Measurements from ENCODE around the gene PDZD8.

The PDZD8 gene, protein sequence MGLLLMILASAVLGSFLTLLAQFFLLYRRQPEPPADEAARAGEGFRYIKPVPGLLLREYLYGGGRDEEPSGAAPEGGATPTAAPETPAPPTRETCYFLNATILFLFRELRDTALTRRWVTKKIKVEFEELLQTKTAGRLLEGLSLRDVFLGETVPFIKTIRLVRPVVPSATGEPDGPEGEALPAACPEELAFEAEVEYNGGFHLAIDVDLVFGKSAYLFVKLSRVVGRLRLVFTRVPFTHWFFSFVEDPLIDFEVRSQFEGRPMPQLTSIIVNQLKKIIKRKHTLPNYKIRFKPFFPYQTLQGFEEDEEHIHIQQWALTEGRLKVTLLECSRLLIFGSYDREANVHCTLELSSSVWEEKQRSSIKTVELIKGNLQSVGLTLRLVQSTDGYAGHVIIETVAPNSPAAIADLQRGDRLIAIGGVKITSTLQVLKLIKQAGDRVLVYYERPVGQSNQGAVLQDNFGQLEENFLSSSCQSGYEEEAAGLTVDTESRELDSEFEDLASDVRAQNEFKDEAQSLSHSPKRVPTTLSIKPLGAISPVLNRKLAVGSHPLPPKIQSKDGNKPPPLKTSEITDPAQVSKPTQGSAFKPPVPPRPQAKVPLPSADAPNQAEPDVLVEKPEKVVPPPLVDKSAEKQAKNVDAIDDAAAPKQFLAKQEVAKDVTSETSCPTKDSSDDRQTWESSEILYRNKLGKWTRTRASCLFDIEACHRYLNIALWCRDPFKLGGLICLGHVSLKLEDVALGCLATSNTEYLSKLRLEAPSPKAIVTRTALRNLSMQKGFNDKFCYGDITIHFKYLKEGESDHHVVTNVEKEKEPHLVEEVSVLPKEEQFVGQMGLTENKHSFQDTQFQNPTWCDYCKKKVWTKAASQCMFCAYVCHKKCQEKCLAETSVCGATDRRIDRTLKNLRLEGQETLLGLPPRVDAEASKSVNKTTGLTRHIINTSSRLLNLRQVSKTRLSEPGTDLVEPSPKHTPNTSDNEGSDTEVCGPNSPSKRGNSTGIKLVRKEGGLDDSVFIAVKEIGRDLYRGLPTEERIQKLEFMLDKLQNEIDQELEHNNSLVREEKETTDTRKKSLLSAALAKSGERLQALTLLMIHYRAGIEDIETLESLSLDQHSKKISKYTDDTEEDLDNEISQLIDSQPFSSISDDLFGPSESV

DNA sequence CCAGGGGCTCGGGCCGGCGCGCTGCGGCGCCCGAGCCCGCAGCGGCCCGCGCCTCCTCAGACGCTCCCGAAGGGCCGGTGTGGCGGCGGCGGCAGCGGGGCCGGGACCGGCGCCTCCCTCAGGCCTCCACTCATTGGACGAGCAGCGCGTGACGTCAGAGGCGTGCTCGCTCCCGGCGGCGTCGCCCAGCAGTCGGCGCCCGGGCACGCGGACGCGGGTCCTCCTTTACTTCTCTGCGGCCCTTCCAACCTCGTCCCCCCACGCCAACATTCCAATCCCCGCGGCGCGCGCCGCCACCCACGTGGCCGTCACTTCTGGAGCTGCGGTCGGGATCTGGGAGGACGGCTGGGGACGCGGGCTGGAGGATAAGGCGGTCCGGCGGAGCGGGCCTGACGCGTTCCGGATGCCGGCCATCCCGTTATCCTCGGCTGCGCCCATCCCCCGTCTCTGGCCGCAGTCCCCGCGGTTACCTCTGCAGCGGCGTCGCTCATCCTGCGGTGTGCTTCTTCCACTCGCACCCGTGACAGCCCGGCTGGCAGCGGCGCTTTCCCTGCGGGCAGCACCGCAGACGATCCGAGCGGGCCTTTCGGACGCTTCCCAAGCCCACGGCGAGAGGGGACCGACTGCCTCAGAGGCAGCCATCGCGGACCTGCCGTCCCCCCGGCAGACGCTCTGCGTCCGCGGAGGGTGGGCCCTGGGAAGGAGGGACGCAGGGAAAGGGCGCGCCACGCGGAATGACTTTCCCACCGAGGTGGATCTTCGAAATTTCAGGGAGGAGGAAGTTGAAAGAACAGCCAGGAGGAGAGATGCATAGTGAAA lies at the start of gene PDZD8:
TSS of gene PDZD8 (minus strand) at position 81 of the 819 bp plus-strand sequence. CDS start 213 bp downstream, outside the sequence.
- DNase-seq = peak; percentile 98

DNA sequence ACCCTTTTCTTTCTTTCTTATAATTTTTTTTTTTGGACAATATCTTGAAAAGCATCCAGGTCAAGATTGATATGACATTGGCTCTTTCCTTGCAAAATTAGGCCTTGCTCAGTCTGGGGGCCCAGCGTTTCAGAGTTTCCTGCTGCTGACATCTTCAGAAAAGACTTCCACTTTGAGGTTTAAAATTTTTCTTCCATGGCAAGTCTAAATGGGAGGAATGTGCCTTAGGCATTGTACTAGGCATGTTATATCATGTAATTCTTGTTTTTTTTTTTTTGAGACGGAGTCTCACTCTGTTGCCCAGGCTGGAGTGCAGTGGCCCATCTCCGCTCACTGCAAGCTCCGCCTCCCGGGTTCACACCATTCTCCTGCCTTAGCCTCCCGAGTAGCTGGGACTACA lies 48.9 kb upstream of the PDZD8 start:
- DNase-seq = no peak

DNA sequence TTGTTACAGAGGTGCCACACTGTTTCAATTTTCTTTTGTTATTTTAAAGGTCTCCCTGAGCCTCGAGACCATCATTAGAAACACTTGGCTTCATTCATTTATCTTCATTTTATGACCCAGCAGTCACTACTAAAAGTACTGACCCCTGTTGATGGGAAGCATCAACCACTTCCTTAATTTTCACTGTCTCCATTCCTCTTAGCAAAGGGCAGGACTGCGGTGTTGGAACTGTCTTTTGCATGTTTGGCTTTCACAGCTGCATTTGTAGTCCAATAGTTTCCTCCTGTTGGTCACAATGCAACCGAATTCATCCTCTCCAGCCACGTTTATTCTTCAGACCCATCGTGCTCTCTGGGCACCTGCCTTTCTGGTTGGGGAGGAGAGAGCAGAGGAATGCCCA lies 46.7 kb upstream of the PDZD8 start:
- no peak for DNase-seq

DNA sequence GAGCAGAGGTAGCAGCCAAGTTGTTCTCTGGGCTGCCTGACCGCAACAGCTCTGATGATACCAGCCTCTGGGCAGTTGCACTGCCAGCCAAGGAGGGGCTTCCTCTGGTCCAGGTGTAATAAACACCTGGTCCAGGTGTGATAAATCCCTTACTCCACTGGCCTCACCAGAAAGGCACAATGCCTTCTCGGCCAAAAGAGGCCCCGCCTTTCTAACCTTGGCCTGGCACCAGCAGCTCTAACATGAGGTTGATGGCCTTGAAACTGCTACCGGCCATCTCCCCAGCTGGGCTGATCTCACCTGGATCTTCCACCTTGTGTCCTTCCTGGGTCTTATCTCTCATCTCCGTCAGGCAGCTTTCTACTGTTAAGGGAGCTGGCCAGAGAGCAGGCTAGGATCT lies 45.5 kb upstream of the PDZD8 start:
- no peak for DNase-seq

DNA sequence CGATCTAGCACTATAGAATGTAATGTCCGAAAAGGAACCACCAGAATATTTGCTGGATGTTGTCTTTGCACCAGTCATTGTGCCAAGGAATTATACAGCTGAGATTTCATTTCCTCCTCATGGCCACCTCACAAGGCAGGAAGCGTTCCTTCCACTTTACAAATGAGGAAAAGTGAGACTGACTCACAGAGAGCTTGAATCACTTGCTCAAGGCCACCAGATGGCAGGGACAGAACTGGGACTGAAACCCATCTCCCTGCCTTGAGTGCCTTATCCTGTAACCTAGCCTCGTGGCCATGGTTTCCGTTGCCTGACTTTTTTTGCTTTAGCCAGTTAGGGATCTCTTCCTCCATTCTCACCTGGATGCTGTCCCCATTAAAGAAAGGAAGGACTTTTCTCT lies 44.7 kb upstream of the PDZD8 start:
- DNase-seq = no peak

DNA sequence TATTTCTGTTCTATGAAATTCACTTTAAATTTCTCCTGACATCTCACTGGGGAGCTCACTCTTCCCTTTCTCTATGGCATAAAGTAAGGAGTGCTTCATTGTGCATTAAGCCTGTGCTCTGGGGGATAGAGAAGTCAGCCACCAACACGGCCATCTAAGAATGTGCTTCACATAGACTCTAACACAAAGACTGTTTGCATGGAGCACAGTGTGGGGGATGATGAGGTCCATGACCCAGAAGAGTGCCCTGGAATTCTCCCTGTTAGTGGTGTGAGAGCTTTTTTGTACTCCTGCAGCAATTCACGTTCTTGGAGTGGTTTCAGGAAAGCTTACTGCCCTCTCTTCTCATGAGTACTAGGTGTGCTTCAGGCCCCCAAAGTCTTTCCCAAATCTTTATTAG lies 43.9 kb upstream of the PDZD8 start:
- peak; percentile 54 for DNase-seq

DNA sequence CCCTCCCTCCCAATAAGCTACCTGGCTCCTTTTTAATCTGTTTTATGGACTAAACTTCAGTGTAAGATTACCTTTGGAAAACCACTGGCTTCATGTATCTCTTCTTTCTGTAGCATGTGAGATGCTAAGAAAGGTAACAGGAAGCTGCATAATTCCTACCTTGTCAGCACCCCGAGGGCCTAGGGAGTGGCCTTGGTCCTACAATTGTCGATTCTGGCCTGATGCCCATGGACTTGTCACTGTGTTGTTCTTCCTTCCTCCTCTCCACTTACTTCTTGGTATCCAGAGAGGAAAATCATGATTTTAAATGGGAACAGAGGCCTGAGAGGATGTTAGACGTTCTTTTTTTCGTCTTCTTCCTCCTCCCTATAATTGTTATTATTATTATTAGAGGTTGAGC lies 42.9 kb upstream of the PDZD8 start:
- no peak for DNase-seq

DNA sequence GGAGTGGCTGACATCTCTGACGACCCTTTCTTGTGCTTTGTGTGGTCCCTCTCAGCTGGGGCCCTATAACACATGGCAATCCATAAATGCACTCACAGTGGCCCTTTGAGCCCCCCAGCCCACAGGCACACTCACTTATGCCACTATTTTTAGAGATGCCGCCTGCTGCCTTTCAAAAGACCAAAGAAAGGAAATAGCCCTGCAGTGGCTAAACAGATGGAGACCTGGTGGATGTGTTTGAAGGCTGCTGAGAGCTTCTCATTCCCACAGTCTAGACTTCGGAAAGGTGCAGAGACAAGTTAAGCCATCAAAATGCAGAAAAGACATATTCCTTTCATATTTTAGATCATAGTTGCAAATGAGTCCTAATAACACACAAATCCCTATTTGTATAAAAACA lies 42.0 kb upstream of the PDZD8 start:
- DNase-seq = no peak

DNA sequence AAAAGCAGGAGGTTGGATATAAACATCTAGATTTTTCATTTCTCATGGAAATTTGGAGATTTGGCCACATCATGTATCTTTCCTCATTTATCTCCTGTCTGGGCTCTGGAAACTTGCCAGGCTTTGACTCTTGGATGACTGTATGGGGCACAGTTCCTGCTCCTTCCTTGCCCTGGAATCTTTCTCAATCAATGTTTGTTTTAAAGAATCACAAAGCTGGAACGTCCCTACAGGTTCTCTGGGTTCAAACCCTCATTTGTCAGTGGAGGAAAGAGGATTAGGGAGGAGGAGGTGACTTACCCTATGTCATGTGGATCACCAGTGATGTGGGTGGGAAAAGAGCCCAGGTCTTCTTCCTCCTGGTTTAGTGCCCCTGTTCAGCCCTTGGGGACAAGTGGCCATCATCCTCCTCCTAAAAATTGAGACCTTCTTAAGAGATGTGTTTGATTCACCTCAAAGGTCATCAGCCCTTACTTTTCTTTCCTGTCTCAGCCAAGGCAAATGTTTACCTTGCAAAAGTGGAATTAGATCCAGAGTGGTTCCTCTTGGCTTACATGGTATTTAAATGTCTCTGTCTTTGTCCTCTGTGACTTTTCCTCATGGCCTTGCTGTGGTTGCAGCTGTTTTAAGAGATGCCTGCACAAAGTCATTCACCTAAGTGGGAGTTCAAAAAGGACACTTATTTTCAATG lies 38.8 kb upstream of the PDZD8 start:
- no peak for DNase-seq

DNA sequence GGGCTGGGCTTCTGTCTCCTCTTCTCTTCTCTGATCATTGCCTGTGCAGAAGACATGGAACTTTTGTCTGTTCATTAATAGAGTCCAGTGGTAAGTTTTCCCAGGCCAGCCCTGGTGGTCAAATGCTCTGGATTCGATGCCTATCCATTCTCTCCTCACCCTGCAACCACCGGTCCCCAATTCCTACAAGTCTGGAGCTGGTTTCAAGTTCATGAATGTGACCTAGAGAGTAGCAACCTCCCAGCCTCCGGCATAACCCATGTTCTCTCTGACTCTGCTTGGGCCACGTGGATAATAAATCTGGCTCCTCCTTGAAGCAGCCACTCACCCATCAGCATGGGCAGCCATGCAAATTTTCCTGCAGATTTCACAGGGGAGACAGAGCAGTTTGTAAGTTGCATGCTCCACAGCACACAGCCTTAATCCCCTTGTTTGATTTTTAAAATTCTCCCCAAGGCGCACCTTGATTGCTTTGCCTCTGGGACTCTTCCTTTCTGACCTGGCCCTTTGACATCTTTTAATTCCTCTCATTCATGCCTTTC lies 37.3 kb upstream of the PDZD8 start:
- DNase-seq = no peak

DNA sequence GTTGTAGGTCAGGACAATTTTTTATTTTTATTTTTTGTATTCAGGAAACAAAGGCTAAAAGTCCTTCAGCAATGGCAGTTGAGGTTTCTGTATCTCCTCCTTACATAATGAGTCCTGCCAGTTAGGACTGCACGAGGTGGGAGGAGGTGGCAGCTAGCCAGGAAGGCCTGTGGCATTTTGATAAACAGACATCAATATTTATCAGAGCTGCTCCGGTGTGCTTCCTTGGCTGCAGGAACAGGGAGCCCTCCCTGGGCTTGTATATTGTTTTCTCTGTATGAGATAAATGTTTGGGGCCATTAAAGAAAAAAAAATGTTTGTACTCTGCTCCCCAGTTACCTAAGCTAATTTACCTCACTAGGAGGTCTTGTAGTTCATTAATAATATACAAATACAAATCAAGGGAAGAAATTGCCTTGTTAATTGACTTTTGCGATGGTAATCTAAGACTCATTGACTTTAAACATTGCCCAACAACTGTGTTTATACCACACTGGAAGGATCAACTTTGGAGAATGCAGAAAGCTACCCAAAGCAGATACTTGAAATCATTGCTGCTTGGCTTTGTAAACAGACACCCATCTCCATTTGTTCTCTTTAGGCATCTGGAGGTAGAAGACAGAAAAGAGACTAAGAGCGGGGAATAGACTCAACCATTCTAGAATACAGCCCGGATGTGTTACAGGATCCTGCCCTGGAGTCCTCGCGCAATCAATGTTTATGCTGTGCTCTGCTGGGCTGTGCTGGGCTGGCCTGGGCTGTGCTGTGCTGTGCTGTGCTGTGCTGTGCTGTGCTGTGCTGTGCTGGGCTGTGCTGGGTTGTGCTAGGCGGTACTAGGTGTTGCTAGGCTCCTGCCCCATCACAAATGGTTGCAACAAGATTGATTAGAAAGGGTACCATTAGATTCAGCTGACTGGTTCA lies 36.5 kb upstream of the PDZD8 start:
- no peak for DNase-seq

DNA sequence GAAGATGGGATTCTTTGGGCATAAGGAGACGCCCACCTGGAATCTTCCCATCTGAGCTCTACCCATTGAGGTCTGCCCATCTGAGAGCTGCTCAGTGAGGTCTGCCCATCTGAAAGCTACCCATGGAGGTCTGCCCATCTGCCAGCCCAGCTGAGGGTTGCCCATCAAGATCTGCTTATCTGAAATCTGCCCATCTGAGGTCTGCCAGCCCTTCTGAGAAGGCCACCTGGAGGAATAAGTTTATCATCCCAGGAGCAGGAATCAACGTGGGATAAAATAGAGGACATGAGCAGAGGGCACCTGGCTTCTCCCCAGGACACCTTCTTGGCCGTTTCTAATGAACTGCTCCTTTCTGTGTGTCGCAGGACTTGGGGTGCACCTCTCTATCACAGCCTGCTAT lies 35.3 kb upstream of the PDZD8 start:
- DNase-seq = no peak

DNA sequence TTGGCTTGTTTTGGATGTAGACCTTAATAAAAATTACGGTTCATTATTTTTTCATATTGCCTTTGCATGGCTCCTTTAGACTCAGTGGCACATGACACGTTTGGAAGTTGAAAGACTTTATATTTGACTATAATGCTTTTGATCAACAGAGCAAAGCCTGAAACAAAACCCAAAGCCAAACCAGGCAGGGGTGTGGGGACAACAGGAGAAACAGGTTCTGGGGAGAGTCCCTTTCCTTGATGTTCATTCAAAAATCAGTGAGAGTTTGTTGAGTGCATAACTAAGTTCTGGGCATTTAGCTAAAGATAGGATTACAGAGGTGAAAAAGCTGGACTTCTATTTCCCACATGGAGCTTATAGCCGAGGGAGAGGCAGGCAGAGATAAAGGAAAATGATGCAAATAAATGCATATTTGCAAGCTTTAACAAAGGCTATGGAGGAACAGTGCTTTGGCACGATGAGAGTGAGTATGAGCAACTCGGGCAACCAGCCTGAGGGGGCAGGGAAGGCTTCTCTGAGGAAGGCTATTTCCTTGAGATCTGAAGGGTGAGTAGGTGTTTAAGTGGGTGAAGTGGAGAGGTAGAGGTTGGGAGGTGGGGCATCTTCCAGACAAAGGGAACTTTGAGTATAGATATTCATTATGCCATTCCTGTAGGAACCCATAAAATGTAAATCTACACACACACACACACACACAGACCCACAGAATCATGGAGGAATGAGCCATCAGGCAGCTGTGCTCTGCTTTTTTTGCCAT lies 34.5 kb upstream of the PDZD8 start:
- DNase-seq = no peak

DNA sequence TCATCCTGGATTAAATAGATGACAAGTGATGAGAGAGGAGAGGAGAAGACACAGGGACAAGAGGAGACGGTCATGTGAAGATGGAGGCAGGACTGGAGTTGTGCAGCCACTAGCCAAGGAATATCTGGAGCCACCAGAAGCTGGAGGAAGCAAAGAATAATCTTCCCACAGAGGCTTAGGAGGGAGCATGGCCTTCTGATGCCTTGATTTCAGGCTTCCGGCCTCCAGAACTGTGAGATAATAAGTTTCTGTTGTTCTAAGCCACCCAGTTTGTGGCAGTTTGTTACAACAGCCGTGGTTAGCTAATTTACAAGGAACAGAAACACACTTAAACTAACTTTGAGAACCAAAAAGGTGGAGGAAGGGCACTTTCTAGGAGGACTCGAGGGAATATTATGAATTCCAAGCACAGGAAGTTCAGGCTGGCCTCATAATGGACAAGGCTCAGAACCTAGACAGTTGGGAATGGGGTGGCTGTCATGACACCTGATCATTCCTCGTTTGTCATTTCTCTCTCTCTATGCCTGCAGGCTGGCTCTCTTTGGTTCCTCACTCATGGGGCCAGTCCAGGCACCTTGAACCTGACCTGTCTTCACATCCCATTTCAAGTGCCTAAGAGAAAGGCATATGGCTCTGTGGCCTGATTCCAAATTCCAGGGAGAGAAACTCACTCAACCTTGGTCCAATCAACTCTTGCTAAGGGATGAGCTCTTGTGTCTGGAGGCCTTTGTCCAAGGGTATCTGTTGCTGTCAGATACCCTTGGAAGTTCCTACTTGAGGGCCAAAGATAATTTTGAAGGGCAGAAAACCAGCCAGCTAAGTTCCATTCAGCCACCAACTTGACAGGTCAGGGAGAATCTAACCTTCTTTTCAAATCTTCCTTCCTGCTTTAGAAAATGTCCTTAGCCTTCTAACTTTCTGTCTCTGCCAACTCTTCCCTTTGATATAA lies 33.5 kb upstream of the PDZD8 start:
- DNase-seq = no peak

DNA sequence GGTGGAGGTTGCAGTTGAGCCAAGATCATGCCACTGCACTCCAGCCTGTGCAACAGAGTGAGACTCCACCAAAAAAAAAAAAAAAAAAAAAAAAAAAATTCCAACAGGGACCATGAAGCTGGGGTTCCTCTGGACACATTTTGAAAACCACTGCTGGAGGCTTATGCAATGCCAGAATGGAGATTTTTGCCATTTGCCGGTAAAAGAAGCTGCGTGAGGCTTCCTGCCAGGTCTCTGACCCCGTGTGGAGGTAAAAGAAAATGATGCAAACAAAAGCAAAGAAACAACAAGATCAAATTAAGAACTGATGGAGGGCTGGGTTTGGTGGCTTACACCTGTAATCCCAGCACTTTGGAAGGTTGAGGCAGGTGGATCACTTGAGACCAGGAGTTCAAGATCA lies 30.5 kb upstream of the PDZD8 start:
- DNase-seq = no peak

DNA sequence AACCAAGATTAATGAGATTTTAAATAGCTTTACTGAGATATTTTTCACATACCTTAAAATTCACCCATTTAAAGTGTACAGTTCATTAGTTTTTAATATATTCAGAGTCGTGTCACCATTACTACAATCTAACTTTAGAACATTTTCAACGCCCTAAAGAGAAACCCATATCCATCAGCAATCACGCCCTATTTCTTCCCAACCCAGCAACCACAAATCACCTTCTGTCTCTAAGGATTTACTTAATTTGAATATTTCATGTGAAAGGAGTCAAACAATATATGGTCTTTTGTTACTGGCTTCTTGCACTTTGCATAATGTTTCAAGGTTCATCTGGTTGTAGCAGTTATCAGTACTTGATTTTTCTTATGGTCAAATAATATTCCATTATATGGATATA lies 25.1 kb upstream of the PDZD8 start:
- no peak for DNase-seq

DNA sequence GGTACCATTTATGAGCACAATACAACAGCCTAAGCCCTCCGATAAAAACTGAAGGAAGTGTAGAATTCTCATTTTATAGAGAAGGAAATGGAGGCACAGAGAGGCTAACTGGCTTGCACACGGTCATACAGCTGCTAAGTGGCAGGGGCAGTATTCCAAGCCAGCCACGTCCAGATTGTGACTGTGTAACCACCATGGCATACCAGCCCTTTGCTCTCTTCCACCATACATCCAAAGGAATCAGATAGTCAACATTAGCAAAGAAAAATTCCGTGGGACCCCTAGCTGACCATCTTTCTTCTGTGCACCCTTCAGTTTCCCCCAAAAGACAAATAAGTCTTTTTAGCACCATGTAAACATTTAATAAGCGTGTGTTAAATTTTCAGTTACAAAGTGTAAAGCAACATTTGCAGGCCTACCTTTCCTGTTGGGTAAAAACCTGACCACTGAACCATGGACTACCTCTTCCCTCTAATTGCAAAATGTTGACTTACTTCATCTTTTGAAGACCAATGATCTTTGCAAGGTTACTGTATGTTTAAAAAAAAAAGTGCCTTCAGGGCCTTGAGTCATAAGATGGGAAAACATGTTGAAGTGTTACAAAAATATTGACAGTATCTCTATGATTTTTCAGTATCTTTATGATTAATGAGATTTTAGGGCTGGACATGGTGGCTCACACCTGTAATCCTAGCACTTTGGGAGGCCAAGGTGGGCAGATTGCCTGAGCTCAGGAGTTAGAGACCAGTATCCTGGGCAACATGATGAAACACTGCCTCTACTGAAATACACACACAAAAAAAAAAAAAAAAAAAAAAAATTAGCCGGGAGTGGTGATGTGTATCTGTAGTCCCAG lies 24.3 kb upstream of the PDZD8 start:
- no peak for DNase-seq

DNA sequence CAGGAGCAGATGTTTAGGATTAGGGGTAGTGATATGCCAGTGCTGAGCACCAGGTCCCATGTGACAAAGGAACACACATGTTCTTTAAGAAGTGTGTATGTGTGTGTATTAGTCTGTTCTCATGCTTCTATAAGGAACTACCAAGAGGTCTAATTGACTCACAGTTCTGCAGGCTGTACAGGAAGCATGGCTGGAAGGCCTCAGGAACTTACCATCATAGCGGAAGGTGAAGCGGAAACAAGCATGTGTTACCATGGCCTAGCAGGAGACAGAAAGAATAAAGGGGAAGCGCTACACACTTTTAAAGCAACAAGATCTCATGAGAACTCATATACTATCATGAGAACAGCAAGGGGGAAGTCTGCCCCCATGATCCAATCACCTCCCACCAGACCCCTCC lies 22.8 kb upstream of the PDZD8 start:
- DNase-seq = no peak

Data from eye (tissue), 1 donor.